T-helper 1 cell (primary cell): ENCODE measurements around the gene MAPK14.

Source experiments
- DNase-seq, 5 donors: peaks; one replicate each; pipeline ENCODE4 v3.0.0-alpha.2; 2012 to 2020

The MAPK14 gene

GRCh38 chr6:36139991-36140710, 112.5 kb downstream of the MAPK14 start:
- DNase-seq = no peak

- DNase-seq = peak in 1 of 5 donors; percentile 54
Observed at GRCh38 chr6:36141091-36141490, 113.5 kb downstream of the MAPK14 start.

GRCh38 chr6:36141961-36142360, 114.4 kb downstream of the MAPK14 start:
- no peak for DNase-seq

- DNase-seq = no peak
Observed at GRCh38 chr6:36142971-36143838, 115.6 kb downstream of the MAPK14 start.

- no peak for DNase-seq
Observed at GRCh38 chr6:36145495-36145894, 117.9 kb downstream of the MAPK14 start.

- no peak for DNase-seq
Observed at GRCh38 chr6:36147294-36147693, 119.7 kb downstream of the MAPK14 start.

- no peak for DNase-seq
Observed at GRCh38 chr6:36149476-36149875, 121.9 kb downstream of the MAPK14 start.

GRCh38 chr6:36150283-36150682, 122.7 kb downstream of the MAPK14 start:
- no peak for DNase-seq

GRCh38 chr6:36154286-36154685, 126.7 kb downstream of the MAPK14 start:
- DNase-seq = no peak

GRCh38 chr6:36155662-36156061, 128.1 kb downstream of the MAPK14 start:
- no peak for DNase-seq

GRCh38 chr6:36160147-36160760, 132.6 kb downstream of the MAPK14 start:
- DNase-seq = no peak
